NCI-H226 (cell line): ENCODE results near the gene OR2Y1.
"Not testable (repeated sequence)": the region's sequence is repeated elsewhere in the genome, so short reads cannot be mapped to it uniquely, and the experiment has no call there.

Experiments used
- DNase-seq: peaks from one replicate; pipeline ENCODE4 v3.0.0-alpha.2; 2015

Gene OR2Y1

GRCh38 chr5:180739271-180739670 lies 587 bp downstream of the OR2Y1 start:
- no peak for DNase-seq

- DNase-seq, result no peak
Observed at GRCh38 chr5:180736536-180736935, 3.3 kb downstream of the OR2Y1 start.

- no peak for DNase-seq
Observed at GRCh38 chr5:180724944-180725343, 14.9 kb downstream of the OR2Y1 start.

GRCh38 chr5:180723936-180724335 lies 15.9 kb downstream of the OR2Y1 start:
- DNase-seq, result no peak

GRCh38 chr5:180720486-180720885 lies 19.4 kb downstream of the OR2Y1 start:
- no peak for DNase-seq

- DNase-seq, result no peak
Observed at GRCh38 chr5:180719781-180720180, 20.1 kb downstream of the OR2Y1 start.

- no peak for DNase-seq
Observed at GRCh38 chr5:180718810-180719453, 20.9 kb downstream of the OR2Y1 start.

GRCh38 chr5:180717989-180718388 lies 21.9 kb downstream of the OR2Y1 start:
- no peak for DNase-seq

- DNase-seq, result peak; percentile 30
Observed at GRCh38 chr5:180704362-180704761, 35.5 kb downstream of the OR2Y1 start.

GRCh38 chr5:180703912-180704311 lies 35.9 kb downstream of the OR2Y1 start:
- no peak for DNase-seq

- DNase-seq, result not testable (repeated sequence)
Observed at GRCh38 chr5:180703371-180703770, 36.5 kb downstream of the OR2Y1 start.

- DNase-seq, result not testable (repeated sequence)
Observed at GRCh38 chr5:180700440-180700839, 39.4 kb downstream of the OR2Y1 start.

- DNase-seq, result no peak
Observed at GRCh38 chr5:180699042-180699441, 40.8 kb downstream of the OR2Y1 start.

GRCh38 chr5:180696116-180696515 lies 43.7 kb downstream of the OR2Y1 start:
- no peak for DNase-seq

GRCh38 chr5:180692429-180692828 lies 47.4 kb downstream of the OR2Y1 start:
- DNase-seq, result no peak

- no peak for DNase-seq
Observed at GRCh38 chr5:180691046-180691445, 48.8 kb downstream of the OR2Y1 start.

GRCh38 chr5:180690562-180690961 lies 49.3 kb downstream of the OR2Y1 start:
- DNase-seq, result no peak

- no peak for DNase-seq
Observed at GRCh38 chr5:180689775-180690174, 50.1 kb downstream of the OR2Y1 start.
